Mesenchymal stem cell (in vitro differentiated cells and primary cell): ENCODE measurements around the gene ADGB.

Experiments used
- DNase-seq: peaks from one replicate; pipeline ENCODE4 v3.0.0-alpha.2; 2013
- H2AFZ ChIP-seq: one replicate; pipeline ENCODE4 v1.6.1; 2013; ENCODE audit warnings: low read depth, mild to moderate bottlenecking, control low read depth, inconsistent platforms, low read length, moderate library complexity
- H2AK5ac ChIP-seq: 2 replicates; pipeline ENCODE4 v1.6.1; 2013; ENCODE audit warnings: low read length, moderate library complexity, mild to moderate bottlenecking, inconsistent platforms; ENCODE audit not compliant: severe bottlenecking
- H2BK120ac ChIP-seq: one replicate; pipeline ENCODE4 v1.6.1; 2013; ENCODE audit warnings: low read depth, mild to moderate bottlenecking, inconsistent platforms, low read length, moderate library complexity
- H2BK12ac ChIP-seq, 2 experiments: one replicate each; pipeline ENCODE4 v1.6.1; 2013; ENCODE audit warnings: inconsistent platforms in 2 of 2, low read length in 2 of 2, mild to moderate bottlenecking in 2 of 2, moderate library complexity in 2 of 2, control low read depth in 1 of 2
- H2BK15ac ChIP-seq: one replicate; pipeline ENCODE4 v1.6.1; 2013; ENCODE audit warnings: mild to moderate bottlenecking, low read depth, inconsistent platforms; ENCODE audit not compliant: poor library complexity, severe bottlenecking
- H2BK5ac ChIP-seq: 2 replicates; pipeline ENCODE4 v1.6.1; 2013; ENCODE audit warnings: low read depth, mild to moderate bottlenecking, low read length, control low read depth, inconsistent platforms; ENCODE audit not compliant: poor library complexity, severe bottlenecking
- H3K14ac ChIP-seq, 2 experiments: one replicate each; pipeline ENCODE4 v1.6.1; 2013; ENCODE audit warnings: inconsistent platforms in 2 of 2, low read length in 2 of 2, control low read depth in 1 of 2, mild to moderate bottlenecking in 1 of 2, moderate library complexity in 1 of 2
- H3K18ac ChIP-seq, 2 experiments: one replicate each; pipeline ENCODE4 v1.6.1; 2013; ENCODE audit warnings: inconsistent platforms in 2 of 2, low read length in 2 of 2, control low read depth in 1 of 2, low read depth in 1 of 2, mild to moderate bottlenecking in 1 of 2
- H3K23ac ChIP-seq, 2 experiments: one replicate each; pipeline ENCODE4 v1.6.1; 2013; ENCODE audit warnings: inconsistent platforms in 2 of 2, low read length in 2 of 2, mild to moderate bottlenecking in 2 of 2, moderate library complexity in 2 of 2, control low read depth in 1 of 2
- H3K27ac ChIP-seq: 2 replicates; pipeline ENCODE4 v1.5.1; 2013; ENCODE audit warnings: mild to moderate bottlenecking, moderate library complexity, low read length, control low read depth, inconsistent platforms; ENCODE audit not compliant: poor library complexity, severe bottlenecking
- H3K27me3 ChIP-seq, 2 experiments: 2 replicates each; pipeline versions ENCODE4 v1.6.1 to v1.7.0; 2013; ENCODE audit warnings: low read length in 2 of 2, mild to moderate bottlenecking in 2 of 2, moderate library complexity in 2 of 2, control low read depth in 1 of 2, inconsistent platforms in 1 of 2; ENCODE audit not compliant: control insufficient read depth in 1 of 2, insufficient read depth in 1 of 2
- H3K36me3 ChIP-seq, 2 experiments: 2 replicates each; pipeline versions ENCODE4 v1.6.1 to v1.7.0; 2013; ENCODE audit warnings: low read length in 2 of 2, control low read depth in 1 of 2, inconsistent platforms in 1 of 2, low read depth in 1 of 2, mild to moderate bottlenecking in 1 of 2; ENCODE audit not compliant: insufficient read depth in 2 of 2, control insufficient read depth in 1 of 2
- H3K4ac ChIP-seq, 2 experiments: one replicate each; pipeline ENCODE4 v1.6.1; 2013; ENCODE audit warnings: inconsistent platforms in 2 of 2, low read length in 2 of 2, mild to moderate bottlenecking in 2 of 2, moderate library complexity in 2 of 2, control low read depth in 1 of 2, low read depth in 1 of 2
- H3K4me1 ChIP-seq: 2 replicates; pipeline ENCODE4 v1.6.1; 2013; ENCODE audit warnings: low read depth, low read length, control low read depth; ENCODE audit not compliant: control insufficient read depth, insufficient read depth
- H3K4me2 ChIP-seq: 2 replicates; pipeline ENCODE4 v1.6.1; 2013; ENCODE audit warnings: low read length, mild to moderate bottlenecking, inconsistent platforms; ENCODE audit not compliant: poor library complexity, severe bottlenecking
- H3K4me3 ChIP-seq, 2 experiments: 2 replicates each; pipeline versions ENCODE4 v1.5.1 to v1.7.0; 2013; ENCODE audit warnings: low read length in 2 of 2, mild to moderate bottlenecking in 2 of 2, control low read depth in 1 of 2, low read depth in 1 of 2; ENCODE audit not compliant: insufficient read depth in 1 of 2
- H3K79me1 ChIP-seq: replicated peaks from 2 replicates; pipeline ENCODE4 v1.6.1; 2013; ENCODE audit warnings: mild to moderate bottlenecking, control low read depth, low read length, inconsistent platforms; ENCODE audit not compliant: poor library complexity, severe bottlenecking
- H3K9ac ChIP-seq: 2 replicates; pipeline ENCODE4 v1.7.0; 2013; ENCODE audit warnings: mild to moderate bottlenecking, low read length, moderate library complexity
- H3K9me3 ChIP-seq: 2 replicates; pipeline ENCODE4 v1.7.0; 2013; ENCODE audit warnings: mild to moderate bottlenecking, low read length; ENCODE audit not compliant: control insufficient read depth
- H4K8ac ChIP-seq: one replicate; pipeline ENCODE4 v1.6.1; 2013; ENCODE audit warnings: inconsistent platforms, mild to moderate bottlenecking, low read length, moderate library complexity
- H4K91ac ChIP-seq: one replicate; pipeline ENCODE4 v1.6.1; 2013; ENCODE audit warnings: mild to moderate bottlenecking, low read length, inconsistent platforms
- WGBS: methylation state at CpG from one replicate; pipeline ENCODE4 v1.1.7; 2013; ENCODE audit warnings: mixed read lengths; 5-methylcytosine and 5-hydroxymethylcytosine counted together

The ADGB gene

DNA sequence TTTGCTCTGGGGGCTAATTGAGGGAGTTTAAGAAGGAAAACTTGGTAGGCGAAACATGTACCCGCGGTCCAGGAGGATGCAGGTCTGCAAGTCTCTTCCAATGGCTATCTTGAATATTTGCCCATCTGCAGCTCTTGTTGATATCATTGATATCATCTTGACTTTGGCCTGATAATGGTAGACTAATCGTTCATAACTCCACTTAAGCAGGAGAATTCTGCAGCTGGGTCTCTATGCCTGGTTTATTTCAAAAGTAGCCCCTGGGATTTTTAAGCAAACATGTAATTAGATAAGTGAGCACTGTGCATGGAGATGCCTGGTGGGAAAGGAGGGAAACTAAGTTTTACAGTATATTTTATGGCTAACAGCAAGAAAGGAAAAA is 52.7 kb downstream of the ADGB start:
- Histone ChIP-seq H3K4me1 (no peaks in the 10 kb centered on the region), H3K27me3 (no peaks in the 10 kb centered on the region), H2BK5ac (no peak overlapping the region), H2BK120ac (no peak overlapping the region), H3K4me3 (no peak overlapping the region), H3K18ac (no peak overlapping the region), H2AK5ac (no peak overlapping the region), H4K8ac (no peak overlapping the region), H3K36me3 (no peaks in the 10 kb centered on the region), H3K79me1 (no peaks in the 10 kb centered on the region), H3K9ac (no peak overlapping the region), H2BK15ac (no peak overlapping the region), H3K4ac (no peak overlapping the region), H3K14ac (no peak overlapping the region), H3K23ac (no peak overlapping the region), H3K4me2 (no peak overlapping the region), H3K27ac (no peak overlapping the region), H4K91ac (no peak overlapping the region), H2AFZ (no peak overlapping the region), H2BK12ac (no peak overlapping the region), H3K9me3 (no peaks in the 10 kb centered on the region)
- 91% methylated on average over 4 of the region's 4 CpGs for WGBS
- no peak for DNase-seq

DNA sequence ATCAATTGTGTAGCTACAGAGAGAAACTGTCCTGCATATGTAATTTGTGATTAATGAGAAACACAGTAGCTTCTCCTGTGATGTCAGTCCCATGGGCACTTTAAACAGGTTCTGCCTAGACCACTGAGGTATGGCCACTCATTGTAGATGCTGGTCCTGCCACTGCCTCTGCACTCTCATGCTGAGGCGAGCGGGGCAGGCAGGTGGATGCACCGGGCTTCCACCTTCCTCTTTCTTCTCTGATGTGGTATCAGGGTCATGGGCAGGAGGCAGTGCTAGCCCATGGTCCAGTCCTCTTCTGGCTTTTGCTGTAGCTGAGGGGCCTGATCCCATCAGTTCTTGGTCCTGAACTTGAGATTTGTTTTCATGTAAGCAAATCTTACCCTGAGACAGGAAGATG is 58.7 kb downstream of the ADGB start:
- Histone ChIP-seq H2BK5ac (no peak overlapping the region), H3K4me2 (no peak overlapping the region), H3K27me3 (no peaks in the 10 kb centered on the region), H3K79me1 (no peaks in the 10 kb centered on the region), H2BK12ac (no peak overlapping the region), H3K36me3 (no peaks in the 10 kb centered on the region), H3K18ac (no peak overlapping the region), H3K4me1 (no peaks in the 10 kb centered on the region), H2AFZ (no peak overlapping the region), H2BK15ac (no peak overlapping the region), H4K8ac (no peak overlapping the region), H4K91ac (no peak overlapping the region), H3K9me3 (no peaks in the 10 kb centered on the region), H3K4ac (no peak overlapping the region), H3K9ac (no peak overlapping the region), H3K23ac (no peak overlapping the region), H3K27ac (no peak overlapping the region), H3K14ac (no peak overlapping the region), H3K4me3 (no peak overlapping the region), H2BK120ac (no peak overlapping the region), H2AK5ac (no peak overlapping the region)
- WGBS = 93% methylated on average over 3 of the region's 3 CpGs
- DNase-seq = no peak

DNA sequence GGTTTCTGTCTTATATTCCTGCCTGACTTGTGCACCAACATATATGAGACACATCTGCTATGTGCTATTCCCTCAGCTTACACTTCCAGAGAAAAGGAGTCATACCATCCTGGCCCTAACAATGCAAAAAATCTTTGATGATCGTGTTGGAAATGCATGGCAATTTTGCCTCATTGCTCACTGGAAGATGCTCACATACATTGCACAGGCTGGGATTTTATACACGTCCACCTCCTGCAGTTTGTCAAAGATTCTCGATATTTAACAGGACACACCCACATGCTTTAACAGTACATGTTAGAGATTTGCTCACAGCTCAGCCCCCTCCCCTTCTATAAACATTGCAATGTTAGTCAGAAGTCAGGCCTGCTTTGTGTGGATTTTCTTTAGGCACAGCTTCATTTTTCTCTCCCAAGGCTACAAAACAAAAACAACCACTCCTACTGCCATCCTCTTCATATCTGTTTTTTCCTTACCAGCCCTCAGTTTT is 66.1 kb downstream of the ADGB start:
- no peak overlapping the region for H3K23ac ChIP-seq
- no peak overlapping the region for H3K9ac ChIP-seq
- no peak overlapping the region for H3K18ac ChIP-seq
- no peaks in the 10 kb centered on the region for H3K9me3 ChIP-seq
- H2BK15ac ChIP-seq = no peak overlapping the region
- H4K8ac ChIP-seq = no peak overlapping the region
- H3K4ac ChIP-seq = no peak overlapping the region
- no peak overlapping the region for H3K27ac ChIP-seq
- no peak overlapping the region for H2BK120ac ChIP-seq
- no peak overlapping the region for H2AK5ac ChIP-seq
- no peak overlapping the region for H3K4me2 ChIP-seq
- no peaks in the 10 kb centered on the region for H3K36me3 ChIP-seq
- no peak overlapping the region for H2BK12ac ChIP-seq
- H2AFZ ChIP-seq = no peak overlapping the region
- H2BK5ac ChIP-seq = no peak overlapping the region
- no peak overlapping the region for H4K91ac ChIP-seq
- H3K27me3 ChIP-seq = no peaks in the 10 kb centered on the region
- H3K79me1 ChIP-seq = no peaks in the 10 kb centered on the region
- 40% methylated on average over 3 of the region's 3 CpGs for WGBS
- peak; percentile 40 for DNase-seq
- no peak overlapping the region for H3K4me3 ChIP-seq
- no peak overlapping the region for H3K14ac ChIP-seq
- no peaks in the 10 kb centered on the region for H3K4me1 ChIP-seq

DNA sequence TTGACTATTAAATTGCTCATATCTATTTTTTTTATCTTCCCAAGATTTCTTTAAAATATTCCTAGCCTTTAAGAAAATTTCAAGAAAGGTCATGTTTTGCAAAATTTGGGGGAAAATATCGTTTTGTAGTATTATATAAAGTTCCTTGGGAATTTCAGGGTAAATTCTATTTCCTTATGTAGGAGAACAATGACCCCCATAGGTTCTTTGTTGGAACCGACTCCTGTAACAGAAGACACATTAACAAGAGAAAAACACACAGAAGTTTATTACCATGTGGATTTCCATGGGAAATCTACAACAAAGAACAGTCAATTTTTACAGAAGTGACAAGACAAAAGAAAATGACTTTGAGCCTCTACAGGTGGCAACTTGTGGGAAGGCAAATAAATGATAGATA is 68.1 kb downstream of the ADGB start:
- H3K23ac ChIP-seq = no peak overlapping the region
- 63% methylated on average over 1 of the region's 2 CpGs for WGBS

More for the DNA sequence above, 68.1 kb downstream of the ADGB start:
- H3K79me1 ChIP-seq = no peaks in the 10 kb centered on the region
- H4K91ac ChIP-seq = no peak overlapping the region
- no peaks in the 10 kb centered on the region for H3K36me3 ChIP-seq
- no peaks in the 10 kb centered on the region for H3K27me3 ChIP-seq
- no peak overlapping the region for H4K8ac ChIP-seq
- H3K9me3 ChIP-seq = no peaks in the 10 kb centered on the region
- no peaks in the 10 kb centered on the region for H3K4me1 ChIP-seq
- no peak overlapping the region for H3K27ac ChIP-seq
- H2BK15ac ChIP-seq = no peak overlapping the region
- H3K4me3 ChIP-seq = no peak overlapping the region
- no peak overlapping the region for H2BK120ac ChIP-seq
- H3K14ac ChIP-seq = no peak overlapping the region
- no peak overlapping the region for H2AFZ ChIP-seq
- H2BK5ac ChIP-seq = no peak overlapping the region
- no peak overlapping the region for H2BK12ac ChIP-seq
- no peak overlapping the region for H2AK5ac ChIP-seq
- no peak overlapping the region for H3K18ac ChIP-seq
- no peak for DNase-seq
- H3K4me2 ChIP-seq = no peak overlapping the region
- no peak overlapping the region for H3K4ac ChIP-seq
- no peak overlapping the region for H3K9ac ChIP-seq
